Mesenchymal stem cell (in vitro differentiated cells and primary cell): ENCODE measurements around the gene MICU1.
"Not testable (repeated sequence)": the region's sequence is repeated elsewhere in the genome, so short reads cannot be mapped to it uniquely, and the experiment has no call there.

Source experiments
- DNase-seq: peaks from one replicate; pipeline ENCODE4 v3.0.0-alpha.2; 2013
- H2AFZ ChIP-seq: one replicate; pipeline ENCODE4 v1.6.1; 2013; ENCODE audit warnings: low read depth, mild to moderate bottlenecking, control low read depth, inconsistent platforms, low read length, moderate library complexity
- H2AK5ac ChIP-seq: 2 replicates; pipeline ENCODE4 v1.6.1; 2013; ENCODE audit warnings: low read length, moderate library complexity, mild to moderate bottlenecking, inconsistent platforms; ENCODE audit not compliant: severe bottlenecking
- H2BK120ac ChIP-seq: one replicate; pipeline ENCODE4 v1.6.1; 2013; ENCODE audit warnings: low read depth, mild to moderate bottlenecking, inconsistent platforms, low read length, moderate library complexity
- H2BK12ac ChIP-seq, 2 experiments: one replicate each; pipeline ENCODE4 v1.6.1; 2013; ENCODE audit warnings: inconsistent platforms in 2 of 2, low read length in 2 of 2, mild to moderate bottlenecking in 2 of 2, moderate library complexity in 2 of 2, control low read depth in 1 of 2
- H2BK15ac ChIP-seq: one replicate; pipeline ENCODE4 v1.6.1; 2013; ENCODE audit warnings: mild to moderate bottlenecking, low read depth, inconsistent platforms; ENCODE audit not compliant: poor library complexity, severe bottlenecking
- H2BK5ac ChIP-seq: 2 replicates; pipeline ENCODE4 v1.6.1; 2013; ENCODE audit warnings: low read depth, mild to moderate bottlenecking, low read length, control low read depth, inconsistent platforms; ENCODE audit not compliant: poor library complexity, severe bottlenecking
- H3K14ac ChIP-seq, 2 experiments: one replicate each; pipeline ENCODE4 v1.6.1; 2013; ENCODE audit warnings: inconsistent platforms in 2 of 2, low read length in 2 of 2, control low read depth in 1 of 2, mild to moderate bottlenecking in 1 of 2, moderate library complexity in 1 of 2
- H3K18ac ChIP-seq, 2 experiments: one replicate each; pipeline ENCODE4 v1.6.1; 2013; ENCODE audit warnings: inconsistent platforms in 2 of 2, low read length in 2 of 2, control low read depth in 1 of 2, low read depth in 1 of 2, mild to moderate bottlenecking in 1 of 2
- H3K23ac ChIP-seq, 2 experiments: one replicate each; pipeline ENCODE4 v1.6.1; 2013; ENCODE audit warnings: inconsistent platforms in 2 of 2, low read length in 2 of 2, mild to moderate bottlenecking in 2 of 2, moderate library complexity in 2 of 2, control low read depth in 1 of 2
- H3K27ac ChIP-seq: 2 replicates; pipeline ENCODE4 v1.5.1; 2013; ENCODE audit warnings: mild to moderate bottlenecking, moderate library complexity, low read length, control low read depth, inconsistent platforms; ENCODE audit not compliant: poor library complexity, severe bottlenecking
- H3K27me3 ChIP-seq, 2 experiments: 2 replicates each; pipeline versions ENCODE4 v1.6.1 to v1.7.0; 2013; ENCODE audit warnings: low read length in 2 of 2, mild to moderate bottlenecking in 2 of 2, moderate library complexity in 2 of 2, control low read depth in 1 of 2, inconsistent platforms in 1 of 2; ENCODE audit not compliant: control insufficient read depth in 1 of 2, insufficient read depth in 1 of 2
- H3K36me3 ChIP-seq, 2 experiments: 2 replicates each; pipeline versions ENCODE4 v1.6.1 to v1.7.0; 2013; ENCODE audit warnings: low read length in 2 of 2, control low read depth in 1 of 2, inconsistent platforms in 1 of 2, low read depth in 1 of 2, mild to moderate bottlenecking in 1 of 2; ENCODE audit not compliant: insufficient read depth in 2 of 2, control insufficient read depth in 1 of 2
- H3K4ac ChIP-seq, 2 experiments: one replicate each; pipeline ENCODE4 v1.6.1; 2013; ENCODE audit warnings: inconsistent platforms in 2 of 2, low read length in 2 of 2, mild to moderate bottlenecking in 2 of 2, moderate library complexity in 2 of 2, control low read depth in 1 of 2, low read depth in 1 of 2
- H3K4me1 ChIP-seq: 2 replicates; pipeline ENCODE4 v1.6.1; 2013; ENCODE audit warnings: low read depth, low read length, control low read depth; ENCODE audit not compliant: control insufficient read depth, insufficient read depth
- H3K4me2 ChIP-seq: 2 replicates; pipeline ENCODE4 v1.6.1; 2013; ENCODE audit warnings: low read length, mild to moderate bottlenecking, inconsistent platforms; ENCODE audit not compliant: poor library complexity, severe bottlenecking
- H3K4me3 ChIP-seq, 2 experiments: 2 replicates each; pipeline versions ENCODE4 v1.5.1 to v1.7.0; 2013; ENCODE audit warnings: low read length in 2 of 2, mild to moderate bottlenecking in 2 of 2, control low read depth in 1 of 2, low read depth in 1 of 2; ENCODE audit not compliant: insufficient read depth in 1 of 2
- H3K79me1 ChIP-seq: replicated peaks from 2 replicates; pipeline ENCODE4 v1.6.1; 2013; ENCODE audit warnings: mild to moderate bottlenecking, control low read depth, low read length, inconsistent platforms; ENCODE audit not compliant: poor library complexity, severe bottlenecking
- H3K9ac ChIP-seq: 2 replicates; pipeline ENCODE4 v1.7.0; 2013; ENCODE audit warnings: mild to moderate bottlenecking, low read length, moderate library complexity
- H3K9me3 ChIP-seq: 2 replicates; pipeline ENCODE4 v1.7.0; 2013; ENCODE audit warnings: mild to moderate bottlenecking, low read length; ENCODE audit not compliant: control insufficient read depth
- H4K8ac ChIP-seq: one replicate; pipeline ENCODE4 v1.6.1; 2013; ENCODE audit warnings: inconsistent platforms, mild to moderate bottlenecking, low read length, moderate library complexity
- H4K91ac ChIP-seq: one replicate; pipeline ENCODE4 v1.6.1; 2013; ENCODE audit warnings: mild to moderate bottlenecking, low read length, inconsistent platforms
- WGBS: methylation state at CpG from one replicate; pipeline ENCODE4 v1.1.7; 2013; ENCODE audit warnings: mixed read lengths; 5-methylcytosine and 5-hydroxymethylcytosine counted together

The MICU1 gene

GRCh38 chr10:72435570-72435969 lies 190.3 kb downstream of the MICU1 start:
- no peak overlapping the region for H2BK15ac ChIP-seq
- no peak overlapping the region for H3K18ac ChIP-seq
- H3K36me3 ChIP-seq = peaks cover 0 to 6% of the 10 kb centered on the region in 2 experiments
- H3K4ac ChIP-seq = no peak overlapping the region
- H2BK120ac ChIP-seq = no peak overlapping the region
- H3K4me2 ChIP-seq = no peak overlapping the region
- no peaks in the 10 kb centered on the region for H3K9me3 ChIP-seq
- H3K4me3 ChIP-seq = no peak overlapping the region
- no peak overlapping the region for H2BK5ac ChIP-seq
- no peaks in the 10 kb centered on the region for H3K27me3 ChIP-seq
- H4K8ac ChIP-seq = no peak overlapping the region
- 99% methylated on average over 12 of the region's 12 CpGs for WGBS
- no peak overlapping the region for H3K14ac ChIP-seq
- H3K79me1 ChIP-seq = peaks cover 2% of the 10 kb centered on the region
- H2BK12ac ChIP-seq = no peak overlapping the region
- H3K23ac ChIP-seq = no peak overlapping the region
- no peak overlapping the region for H4K91ac ChIP-seq
- H2AK5ac ChIP-seq = no peak overlapping the region
- H3K9ac ChIP-seq = no peak overlapping the region
- H3K27ac ChIP-seq = no peak overlapping the region
- no peaks in the 10 kb centered on the region for H3K4me1 ChIP-seq
- DNase-seq = no peak
- no peak overlapping the region for H2AFZ ChIP-seq

GRCh38 chr10:72430936-72431335 lies 194.9 kb downstream of the MICU1 start:
- H2BK5ac ChIP-seq, H3K79me1 ChIP-seq, H3K27me3 ChIP-seq, H3K9ac ChIP-seq, H2BK12ac ChIP-seq, H3K18ac ChIP-seq, H3K23ac ChIP-seq, H3K4me3 ChIP-seq, H3K9me3 ChIP-seq, H2AK5ac ChIP-seq, H2BK15ac ChIP-seq, H2BK120ac ChIP-seq, H3K4me1 ChIP-seq, H2AFZ ChIP-seq, H4K8ac ChIP-seq, H3K27ac ChIP-seq, H4K91ac ChIP-seq, H3K14ac ChIP-seq, H3K4me2 ChIP-seq, H3K4ac ChIP-seq, H3K36me3 ChIP-seq, DNase-seq: not testable (repeated sequence)
- WGBS = over 99% methylated on average over 4 of the region's 4 CpGs

GRCh38 chr10:72429931-72430330 lies 195.9 kb downstream of the MICU1 start:
- Histone ChIP-seq H3K14ac (no peak overlapping the region), H2BK12ac (no peak overlapping the region), H3K18ac (no peak overlapping the region), H3K4me3 (no peak overlapping the region), H2BK5ac (no peak overlapping the region), H3K27ac (no peak overlapping the region), H2BK120ac (no peak overlapping the region), H3K36me3 (no peaks in the 10 kb centered on the region), H3K9ac (no peak overlapping the region), H3K23ac (no peak overlapping the region), H3K79me1 (peaks cover 2% of the 10 kb centered on the region), H4K8ac (no peak overlapping the region), H4K91ac (no peak overlapping the region), H3K9me3 (no peaks in the 10 kb centered on the region), H3K4me2 (no peak overlapping the region), H2BK15ac (no peak overlapping the region), H2AK5ac (no peak overlapping the region), H3K27me3 (no peaks in the 10 kb centered on the region), H3K4me1 (no peaks in the 10 kb centered on the region), H2AFZ (no peak overlapping the region), H3K4ac (no peak overlapping the region)
- WGBS = no CpG with 5 or more reads among the region's 1 CpG
- DNase-seq = no peak

GRCh38 chr10:72426986-72427385 lies 198.9 kb downstream of the MICU1 start:
- H3K23ac ChIP-seq = no peak overlapping the region
- H4K91ac ChIP-seq = no peak overlapping the region
- DNase-seq = no peak

More at GRCh38 chr10:72426986-72427385, 198.9 kb downstream of the MICU1 start:
- H4K8ac ChIP-seq = no peak overlapping the region
- no peak overlapping the region for H3K18ac ChIP-seq
- H3K4me3 ChIP-seq = no peak overlapping the region
- H3K9me3 ChIP-seq = peaks cover 5% of the 10 kb centered on the region
- H2AK5ac ChIP-seq = no peak overlapping the region
- no peak overlapping the region for H2AFZ ChIP-seq
- H2BK5ac ChIP-seq = no peak overlapping the region
- H3K14ac ChIP-seq = no peak overlapping the region
- no peak overlapping the region for H3K4me2 ChIP-seq
- peaks cover 0 to 16% of the 10 kb centered on the region in 2 experiments for H3K36me3 ChIP-seq
- peaks cover 2% of the 10 kb centered on the region for H3K79me1 ChIP-seq
- no peaks in the 10 kb centered on the region for H3K27me3 ChIP-seq
- H3K9ac ChIP-seq = no peak overlapping the region
- no peak overlapping the region for H3K4ac ChIP-seq
- no peak overlapping the region for H2BK15ac ChIP-seq
- H2BK12ac ChIP-seq = no peak overlapping the region
- no peak overlapping the region for H2BK120ac ChIP-seq
- no peak overlapping the region for H3K27ac ChIP-seq
- H3K4me1 ChIP-seq = no peaks in the 10 kb centered on the region
- 87% methylated on average over 5 of the region's 5 CpGs for WGBS
